H7 (cell line): ENCODE data around the gene CHD5. TPM values are rescaled to one million over a fixed set of nuclear protein-coding genes. Genes with fewer than 3 reads are reported as not detected.

Source experiments
- DNase-seq: peaks from one replicate; pipeline ENCODE4 v3.0.0; 2012
- H3K27me3 ChIP-seq: 2 replicates; pipeline ENCODE4 v1.6.0; 2011; ENCODE audit warnings: mild to moderate bottlenecking, low read length; ENCODE audit not compliant: control insufficient read depth, insufficient read depth
- H3K36me3 ChIP-seq: replicated peaks from 2 replicates; pipeline ENCODE4 v1.5.1; 2011; ENCODE audit warnings: low read length; ENCODE audit not compliant: control insufficient read depth, insufficient read depth
- H3K4me3 ChIP-seq: 2 replicates; pipeline ENCODE4 v1.5.1; 2011; ENCODE audit warnings: low read depth, mild to moderate bottlenecking, control low read depth, low read length, moderate library complexity; ENCODE audit not compliant: insufficient read depth
- total RNA-seq: library from RNA; depleted of rRNA; stranded (reverse); fragments of >200 nt; shearing (Covaris generic); gene quantifications from 2 replicates; pipeline ENCODE4 v1.2.3, GENCODE V29; 2014

CHD5 gene
- total RNA-seq, 1 experiment from 2014 or later = 0.83 TPM

DNA sequence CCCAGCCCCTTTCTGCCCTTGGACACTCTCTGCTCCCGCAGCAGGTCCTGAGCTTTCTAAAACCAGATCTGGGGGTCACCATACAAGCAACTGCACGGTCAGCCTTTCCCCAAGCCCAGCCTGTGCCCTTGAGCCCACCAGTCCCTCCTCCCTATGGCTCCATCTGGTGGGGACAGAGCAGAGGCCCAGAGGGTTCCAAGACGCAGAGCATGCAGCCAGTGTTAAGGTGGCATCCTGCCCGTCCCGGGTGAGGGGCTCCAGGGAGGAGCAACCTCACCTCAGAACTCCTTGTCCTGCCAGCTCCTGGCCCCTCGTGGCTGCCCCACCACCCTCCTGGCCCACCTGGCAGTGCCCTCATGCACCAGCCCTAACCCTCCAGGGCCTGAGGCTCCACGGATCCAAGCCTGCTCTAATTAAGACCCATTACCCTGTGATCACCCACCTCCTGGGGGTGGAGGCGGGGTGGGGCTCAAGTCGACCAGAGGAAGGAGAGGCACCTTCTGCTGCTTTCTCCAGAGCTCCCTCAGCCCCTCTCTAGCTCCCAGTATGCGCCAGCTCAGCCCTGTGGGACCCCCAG lies 8.5 kb downstream of the CHD5 start:
- Histone ChIP-seq H3K36me3 (no peaks in the 10 kb centered on the region), H3K27me3 (peaks cover 4% of the 10 kb centered on the region), H3K4me3 (no peak overlapping the region)
- DNase-seq = peak; percentile 92

DNA sequence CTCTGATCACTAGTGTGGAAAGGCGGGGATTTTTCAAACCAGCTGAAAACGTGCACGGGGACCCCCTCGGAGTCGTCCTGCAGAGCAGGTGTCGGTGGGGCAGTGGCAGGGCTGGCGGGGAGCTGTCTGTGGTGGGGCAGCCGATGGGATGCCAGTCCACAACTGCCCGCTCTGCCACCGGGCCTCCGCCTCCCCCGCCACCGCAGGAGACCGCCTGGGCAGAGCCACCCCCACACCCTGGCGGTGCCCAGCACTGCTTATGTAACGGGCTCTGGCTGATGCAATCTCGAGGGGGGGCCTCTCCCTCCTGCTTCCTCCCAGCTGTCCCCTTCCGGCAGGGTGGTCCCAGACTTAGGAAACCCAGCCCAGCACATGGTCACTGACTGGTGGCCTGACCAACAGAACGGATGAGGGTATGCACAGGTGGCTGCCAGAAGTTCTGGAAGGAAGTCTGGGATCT lies 9.3 kb downstream of the CHD5 start:
- peak; percentile 63 for DNase-seq
- no peaks in the 10 kb centered on the region for H3K36me3 ChIP-seq
- no peak overlapping the region for H3K4me3 ChIP-seq
- H3K27me3 ChIP-seq = no peaks in the 10 kb centered on the region; the same call in 1 of the 2 replicates

DNA sequence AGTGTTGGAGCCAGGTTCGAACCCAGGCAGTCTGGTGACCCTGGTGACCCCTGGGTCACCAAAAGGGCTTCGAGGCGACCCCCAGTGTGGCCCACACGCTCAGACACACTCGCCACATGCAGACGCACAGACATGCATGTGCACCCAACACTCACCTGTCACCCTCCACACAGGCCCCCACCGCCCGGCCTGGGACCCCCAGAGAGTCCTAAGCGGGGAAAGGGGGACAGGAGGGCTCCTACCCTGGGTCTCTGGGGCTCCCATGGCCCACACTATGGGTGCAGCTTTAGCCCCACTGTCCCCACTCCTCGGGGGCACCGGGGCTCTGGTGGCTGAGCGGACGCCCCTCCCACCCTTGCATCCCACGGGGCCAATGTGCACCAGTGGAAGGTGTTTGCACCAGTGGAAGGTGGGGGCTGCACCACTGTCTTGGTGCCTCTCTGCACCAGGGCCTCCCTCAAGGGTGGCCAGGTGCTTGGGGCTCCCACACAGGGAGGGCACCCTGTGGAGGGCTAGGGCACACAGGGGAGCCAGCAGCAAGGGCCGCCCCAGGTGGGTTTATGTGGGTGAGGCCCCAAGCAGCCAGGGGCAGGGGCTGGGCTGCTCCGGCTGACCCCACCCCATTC lies 9.9 kb downstream of the CHD5 start:
- Histone ChIP-seq H3K4me3 (no peak overlapping the region), H3K36me3 (no peaks in the 10 kb centered on the region), H3K27me3 (no peaks in the 10 kb centered on the region; the same call in 1 of the 2 replicates)
- DNase-seq = peak; percentile 43

DNA sequence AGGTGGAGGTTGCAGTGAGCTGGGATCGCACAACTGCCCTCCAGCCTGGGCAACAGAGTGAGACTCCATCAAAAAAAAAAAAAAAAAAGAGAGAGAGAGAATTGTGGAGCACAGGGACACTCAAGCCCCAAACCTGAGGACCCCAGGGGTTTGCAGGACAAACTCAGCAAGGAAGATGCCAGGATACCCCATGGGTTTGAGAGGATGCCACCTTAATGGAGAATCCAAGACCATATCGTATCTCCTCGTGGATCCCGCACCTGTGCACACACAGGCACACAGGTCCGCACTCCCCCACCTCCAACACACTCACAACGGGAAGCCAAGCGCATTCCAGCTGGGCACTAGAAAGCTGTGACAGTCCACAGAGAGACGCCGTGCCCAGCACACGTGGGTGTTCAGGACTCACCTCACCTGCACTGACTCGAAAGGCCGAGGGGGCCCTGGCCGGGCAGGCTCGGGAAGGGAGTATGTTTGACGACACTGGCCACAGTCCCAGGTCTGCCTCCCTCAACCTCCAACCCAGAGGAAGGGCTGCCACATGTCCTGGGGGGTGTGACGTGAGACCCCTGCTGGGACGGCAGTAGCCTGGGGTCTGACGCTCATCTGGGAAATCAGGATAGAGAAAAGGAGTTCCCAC lies 11.1 kb downstream of the CHD5 start:
- Histone ChIP-seq H3K36me3 (no peaks in the 10 kb centered on the region), H3K27me3 (no peaks in the 10 kb centered on the region; the same call in 1 of the 2 replicates), H3K4me3 (no peak overlapping the region)
- peak; percentile 54 for DNase-seq

DNA sequence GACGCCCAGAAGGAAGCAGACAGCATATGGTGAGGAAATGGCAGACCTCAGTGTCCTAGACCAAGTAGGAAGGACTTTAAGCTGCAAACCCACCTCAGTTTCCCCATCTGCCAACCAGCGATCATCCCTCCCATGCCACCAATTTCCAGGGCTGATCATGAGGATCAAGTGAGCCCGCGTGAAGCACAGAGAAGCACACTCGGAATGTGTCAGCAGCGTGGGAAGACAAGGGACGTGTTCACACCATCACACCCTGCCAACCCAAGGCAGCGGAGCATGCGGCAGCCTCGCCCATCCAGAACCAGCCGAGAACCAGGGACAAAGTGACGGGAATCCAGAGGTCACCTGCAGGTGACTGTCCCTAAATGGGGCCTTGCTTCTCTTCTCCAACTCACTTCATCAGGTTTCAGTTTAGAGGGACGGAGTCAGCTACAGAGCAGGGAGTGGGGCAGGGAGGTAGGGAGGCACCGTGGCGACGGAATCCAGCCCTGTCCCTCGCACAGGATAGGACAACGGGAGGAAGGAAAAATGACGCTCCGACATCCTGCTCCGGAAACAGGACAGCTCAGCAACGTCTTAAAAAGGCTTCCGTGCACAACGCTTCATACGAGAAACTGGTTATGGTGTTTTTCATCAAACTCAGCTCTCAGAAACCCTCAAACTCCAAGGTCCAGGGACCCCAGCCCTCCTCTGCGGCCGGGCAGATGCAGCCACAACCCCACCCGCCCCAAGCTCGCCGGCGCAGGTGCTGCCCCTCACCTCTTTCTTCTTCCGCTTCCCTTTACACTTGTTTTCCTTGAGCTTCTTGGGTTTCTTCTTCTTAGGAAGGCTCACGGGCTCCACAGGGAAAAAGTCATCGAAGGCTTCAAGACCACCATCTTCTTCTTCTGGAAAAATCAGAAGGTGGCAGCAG lies 12.5 kb downstream of the CHD5 start:
- DNase-seq = no peak
- Histone ChIP-seq H3K36me3 (no peaks in the 10 kb centered on the region), H3K4me3 (no peak overlapping the region), H3K27me3 (no peaks in the 10 kb centered on the region; the same call in 1 of the 2 replicates)

DNA sequence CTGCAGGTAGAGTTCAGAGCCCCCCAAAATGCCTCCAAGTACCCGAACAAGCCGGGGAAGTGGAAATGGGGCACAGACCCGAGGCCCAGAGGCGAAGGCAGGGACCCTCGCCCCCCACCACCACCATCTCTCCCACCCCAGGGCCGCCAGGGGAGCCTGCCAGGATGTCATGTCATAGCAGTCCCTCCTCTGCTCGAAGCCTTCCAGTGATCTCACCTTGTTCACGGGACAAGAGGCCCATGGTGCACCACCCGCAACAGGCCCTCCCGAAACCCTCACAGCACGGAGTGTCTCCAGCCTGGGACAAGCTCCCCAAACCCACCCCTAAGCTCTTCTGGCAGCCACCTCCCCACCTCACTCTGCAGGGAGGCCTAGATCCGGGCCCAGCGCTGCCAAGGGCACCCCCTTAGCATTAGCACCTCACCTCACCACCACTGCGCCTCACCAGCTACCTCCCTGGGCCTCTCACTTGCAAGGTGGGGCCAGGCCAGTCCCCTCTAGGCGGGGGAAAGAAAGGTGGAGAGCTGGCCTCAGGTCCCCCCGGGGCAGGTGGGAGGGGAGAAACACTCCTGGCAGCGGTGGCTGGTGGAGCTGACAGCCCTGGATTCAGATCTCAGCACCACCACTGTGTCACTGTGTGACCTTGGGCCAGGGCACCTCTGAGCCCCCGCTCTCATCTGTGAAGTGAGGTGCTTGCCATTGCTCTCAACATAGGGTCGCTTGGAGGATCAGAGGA lies 13.3 kb downstream of the CHD5 start:
- H3K36me3 ChIP-seq = no peaks in the 10 kb centered on the region
- H3K27me3 ChIP-seq = no peaks in the 10 kb centered on the region; the same call in 1 of the 2 replicates
- DNase-seq = no peak
- H3K4me3 ChIP-seq = no peak overlapping the region

DNA sequence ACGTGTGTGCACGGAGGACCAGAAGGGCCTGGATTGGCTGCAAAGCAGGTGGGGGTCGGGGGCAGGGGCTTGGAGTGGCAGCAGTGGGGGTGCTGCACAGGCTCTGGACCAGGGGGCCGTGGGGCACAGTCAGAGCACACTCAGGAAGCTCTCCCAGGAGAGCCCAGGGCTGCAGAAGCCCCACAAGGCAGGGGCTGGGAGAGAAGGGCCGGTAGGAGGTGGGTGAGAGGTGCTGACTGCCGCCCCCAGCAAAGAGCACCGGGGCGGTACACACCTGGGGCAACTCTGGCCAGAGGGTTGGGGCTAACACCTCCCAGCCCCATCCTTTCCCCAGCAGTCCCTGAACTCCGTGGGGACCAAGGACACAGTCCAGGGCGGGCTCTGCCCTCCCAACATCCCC lies 13.9 kb downstream of the CHD5 start:
- Histone ChIP-seq H3K4me3 (no peak overlapping the region), H3K36me3 (no peaks in the 10 kb centered on the region), H3K27me3 (no peaks in the 10 kb centered on the region; the same call in 1 of the 2 replicates)
- no peak for DNase-seq

DNA sequence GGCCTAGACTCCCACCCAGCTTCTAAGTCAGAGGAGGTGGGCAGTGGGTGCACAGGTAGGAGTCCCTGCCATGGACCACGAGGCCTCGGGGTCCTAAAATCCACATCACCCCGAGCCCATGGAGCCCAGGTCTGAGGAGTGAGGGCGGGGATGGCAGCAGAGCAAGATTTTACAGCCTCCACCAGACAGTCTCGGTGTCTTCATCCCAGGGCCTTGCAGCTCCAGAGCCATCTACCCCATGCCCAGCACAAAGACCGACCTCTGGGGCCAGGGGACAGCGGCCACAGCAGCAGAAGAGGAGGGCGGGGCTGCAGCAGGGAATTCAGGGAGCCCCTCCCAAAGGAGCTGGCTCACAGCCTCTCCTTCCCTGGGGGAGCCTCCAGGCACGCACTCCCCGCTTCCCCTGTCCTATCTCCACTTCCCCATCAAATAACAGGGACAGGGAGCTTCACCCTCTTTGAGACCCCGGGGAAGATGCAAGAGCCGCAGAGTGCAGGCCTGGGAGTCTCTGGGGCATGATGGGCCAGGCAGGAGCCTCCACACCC lies 14.6 kb downstream of the CHD5 start:
- DNase-seq = no peak
- no peak overlapping the region for H3K4me3 ChIP-seq
- H3K36me3 ChIP-seq = no peaks in the 10 kb centered on the region
- H3K27me3 ChIP-seq = no peaks in the 10 kb centered on the region

DNA sequence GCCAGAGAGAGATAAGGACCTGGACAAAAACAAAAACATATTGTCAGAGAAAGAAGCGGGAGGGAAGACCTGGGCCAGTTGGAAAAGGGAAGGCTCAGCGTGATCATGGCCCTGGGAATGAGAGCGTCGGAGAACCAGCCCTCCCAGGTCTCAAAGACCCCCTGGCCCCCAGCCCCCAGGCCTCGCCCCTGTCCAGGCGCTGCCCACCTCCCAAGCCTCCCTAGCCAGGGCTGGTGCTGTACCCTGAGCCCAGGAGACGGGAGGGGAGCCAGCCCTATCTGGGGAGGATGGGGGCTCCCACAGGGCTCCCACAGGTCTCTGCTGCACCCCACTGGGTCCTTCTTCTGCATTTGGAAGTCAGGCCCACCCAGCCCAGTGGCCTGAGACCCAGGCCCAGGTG lies 15.1 kb downstream of the CHD5 start:
- no peaks in the 10 kb centered on the region for H3K27me3 ChIP-seq

DNA sequence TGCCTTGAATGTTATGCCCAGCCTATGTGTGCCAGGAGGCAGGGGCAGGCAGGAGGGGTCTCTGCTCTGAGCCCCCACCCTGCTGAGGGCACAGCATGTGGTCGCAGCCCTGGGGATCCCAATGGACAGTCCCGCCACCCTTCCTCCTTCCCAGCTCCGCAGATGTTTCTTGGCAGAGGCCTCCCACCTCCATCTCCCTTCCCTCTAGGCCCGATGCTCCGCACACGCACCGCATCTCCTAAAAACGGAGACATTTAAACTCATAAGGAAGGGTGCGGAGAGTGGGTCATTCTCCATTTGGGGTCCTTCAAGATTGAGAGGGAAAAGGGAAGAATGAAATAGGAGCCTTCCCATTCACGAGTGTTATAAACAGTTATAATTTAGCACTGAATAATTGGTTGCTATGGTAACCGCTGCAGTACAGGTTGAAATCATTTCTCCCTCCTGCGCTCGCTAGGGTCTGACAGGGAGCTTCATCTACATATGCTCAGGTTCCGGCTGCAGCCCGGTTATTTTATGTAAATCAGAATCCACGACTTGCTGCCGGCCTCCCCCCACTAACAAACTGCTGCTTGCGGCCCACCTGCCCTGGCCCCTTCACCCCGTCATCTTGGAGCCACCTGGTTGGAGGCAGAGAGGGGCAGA lies 16.0 kb downstream of the CHD5 start:
- Histone ChIP-seq H3K4me3 (no peak overlapping the region), H3K27me3 (no peaks in the 10 kb centered on the region), H3K36me3 (no peaks in the 10 kb centered on the region)
- no peak for DNase-seq

More for the DNA sequence above, 15.1 kb downstream of the CHD5 start:
- H3K36me3 ChIP-seq = no peaks in the 10 kb centered on the region
- H3K4me3 ChIP-seq = no peak overlapping the region
- no peak for DNase-seq

DNA sequence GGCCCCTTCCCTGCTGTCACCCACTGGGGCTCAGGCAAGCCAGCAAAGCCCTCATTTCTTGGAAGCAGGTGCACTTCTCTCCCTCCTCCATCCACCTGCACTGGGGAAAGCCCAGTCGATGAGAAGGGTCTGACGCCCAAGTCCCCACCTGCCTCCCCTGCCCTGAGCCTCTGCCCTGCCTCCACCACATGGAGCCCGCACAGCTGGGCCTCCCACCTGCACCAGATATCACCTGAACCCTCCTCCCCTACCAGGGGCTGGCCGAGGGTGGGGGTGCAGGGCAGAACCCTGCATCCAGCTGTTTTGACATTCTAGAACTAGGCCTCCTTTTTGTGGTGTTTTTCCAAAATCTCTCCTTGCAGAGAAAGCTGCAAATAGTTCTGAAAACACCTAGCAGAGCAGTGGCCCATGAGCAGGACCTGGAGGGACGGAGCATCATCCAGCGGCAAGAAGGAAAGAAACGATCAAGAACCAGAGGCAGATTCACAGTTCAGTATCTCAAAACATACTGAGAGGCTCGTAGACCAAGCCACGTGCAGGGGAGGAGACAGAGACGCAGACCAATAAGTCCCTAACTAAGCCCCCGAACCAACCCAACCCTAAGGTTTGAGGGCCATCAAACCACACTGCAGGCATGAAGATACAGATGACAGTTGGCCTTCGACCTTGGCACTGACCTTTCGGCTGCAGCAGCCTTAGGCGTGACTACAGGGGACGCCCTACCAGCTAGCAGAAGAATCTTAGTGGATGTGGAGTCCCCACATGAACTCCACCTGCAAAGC lies 16.7 kb downstream of the CHD5 start:
- no peak for DNase-seq
- H3K36me3 ChIP-seq = no peaks in the 10 kb centered on the region
- H3K4me3 ChIP-seq = no peak overlapping the region
- no peaks in the 10 kb centered on the region for H3K27me3 ChIP-seq

DNA sequence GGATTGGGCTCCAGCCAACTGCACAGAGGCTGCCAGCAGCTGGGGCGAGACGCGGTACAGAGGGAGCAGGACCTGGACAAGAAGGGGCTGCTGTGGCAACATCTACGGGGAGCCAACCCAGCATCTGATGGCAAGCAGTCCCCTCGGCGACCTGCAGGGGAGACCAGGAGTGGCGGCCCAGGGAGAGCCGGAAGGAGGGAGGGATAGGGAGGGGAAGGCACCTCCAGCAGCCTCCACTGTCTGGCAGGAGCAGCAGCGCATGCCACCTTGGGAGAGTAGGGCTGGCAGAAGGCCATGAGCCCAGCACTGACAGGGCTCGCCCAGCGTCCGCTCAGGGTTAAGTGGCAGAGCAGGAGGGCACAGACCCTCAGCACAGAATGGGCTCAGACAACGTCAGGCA lies 17.3 kb downstream of the CHD5 start:
- no peaks in the 10 kb centered on the region; the same call in 1 of the 2 replicates for H3K27me3 ChIP-seq
- peak; percentile 93 for DNase-seq
- H3K36me3 ChIP-seq = no peaks in the 10 kb centered on the region
- H3K4me3 ChIP-seq = no peak overlapping the region

DNA sequence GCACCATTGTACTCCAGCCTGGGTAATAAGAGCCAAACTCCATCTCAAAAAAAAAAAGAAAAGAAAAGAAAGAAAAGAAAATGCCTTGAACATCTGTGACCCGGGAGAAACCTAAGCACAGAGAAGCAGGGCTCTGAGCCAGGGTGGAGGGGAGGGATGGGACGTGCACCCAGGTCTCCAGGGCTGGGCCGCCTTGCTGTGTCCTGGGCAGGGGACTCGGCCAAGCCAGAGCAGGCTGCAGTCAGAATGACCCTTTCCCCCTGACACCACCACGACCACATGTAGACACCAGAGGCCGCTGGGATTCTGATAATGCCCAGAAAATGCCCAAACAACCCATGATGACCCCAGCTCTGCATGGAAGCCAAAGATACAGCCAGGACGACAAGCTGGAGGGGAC lies 17.8 kb downstream of the CHD5 start:
- no peaks in the 10 kb centered on the region; the same call in 1 of the 2 replicates for H3K27me3 ChIP-seq
- H3K36me3 ChIP-seq = no peaks in the 10 kb centered on the region
- DNase-seq = no peak
- no peak overlapping the region for H3K4me3 ChIP-seq
